ENCODE measurements around the gene DPYSL3. TPM values are rescaled to one million over a fixed set of nuclear protein-coding genes. Genes with fewer than 3 reads are reported as not detected.

Gene DPYSL3
- total RNA-seq, 2 experiments from 2014 or later: 0.13 to 0.38 TPM

DNA sequence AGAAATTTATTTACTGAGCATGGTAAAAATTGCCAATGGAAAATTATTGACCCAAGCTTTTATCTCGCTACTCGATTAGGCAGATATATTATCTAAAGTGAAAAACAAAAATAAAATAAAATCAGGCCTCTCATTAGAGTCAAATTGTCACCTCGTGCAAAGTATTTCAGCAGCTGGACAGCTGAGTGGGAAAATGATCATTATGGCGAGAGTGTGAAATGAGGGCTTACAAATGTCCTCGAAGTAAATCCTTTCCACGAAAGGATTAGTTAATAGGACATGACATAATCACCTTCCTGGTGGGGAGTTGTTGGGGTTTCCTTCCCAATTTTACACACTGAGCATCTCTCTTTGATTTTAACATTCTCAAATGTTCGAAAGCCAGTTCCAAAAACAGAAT lies 5.4 kb upstream of the DPYSL3 start:
- H3K36me3 Mint-ChIP-seq (ENCODE audit: low read depth): no peaks in the 10 kb centered on the region
- ATAC-seq (no peak), DNase-seq (no peak)
- intact Hi-C loops (cut with micrococcal nuclease): no loop called here
- peaks cover 2% of the 10 kb centered on the region for H3K4me1 Mint-ChIP-seq (ENCODE audit: low read depth)
- H3K9me3 Mint-ChIP-seq: no peaks in the 10 kb centered on the region
- H3K4me3 Mint-ChIP-seq: no peak overlapping the region
- TF ChIP-seq, protein P1, sequence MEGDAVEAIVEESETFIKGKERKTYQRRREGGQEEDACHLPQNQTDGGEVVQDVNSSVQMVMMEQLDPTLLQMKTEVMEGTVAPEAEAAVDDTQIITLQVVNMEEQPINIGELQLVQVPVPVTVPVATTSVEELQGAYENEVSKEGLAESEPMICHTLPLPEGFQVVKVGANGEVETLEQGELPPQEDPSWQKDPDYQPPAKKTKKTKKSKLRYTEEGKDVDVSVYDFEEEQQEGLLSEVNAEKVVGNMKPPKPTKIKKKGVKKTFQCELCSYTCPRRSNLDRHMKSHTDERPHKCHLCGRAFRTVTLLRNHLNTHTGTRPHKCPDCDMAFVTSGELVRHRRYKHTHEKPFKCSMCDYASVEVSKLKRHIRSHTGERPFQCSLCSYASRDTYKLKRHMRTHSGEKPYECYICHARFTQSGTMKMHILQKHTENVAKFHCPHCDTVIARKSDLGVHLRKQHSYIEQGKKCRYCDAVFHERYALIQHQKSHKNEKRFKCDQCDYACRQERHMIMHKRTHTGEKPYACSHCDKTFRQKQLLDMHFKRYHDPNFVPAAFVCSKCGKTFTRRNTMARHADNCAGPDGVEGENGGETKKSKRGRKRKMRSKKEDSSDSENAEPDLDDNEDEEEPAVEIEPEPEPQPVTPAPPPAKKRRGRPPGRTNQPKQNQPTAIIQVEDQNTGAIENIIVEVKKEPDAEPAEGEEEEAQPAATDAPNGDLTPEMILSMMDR (IDR thresholded peaks at IDR 0.05): no peak
- ChIA-PET CTCF (no interaction called here), POLR2A (no interaction called here)
- H3K27ac Mint-ChIP-seq: no peak overlapping the region
- H3K27me3 Mint-ChIP-seq: peaks cover 20% of the 10 kb centered on the region

DNA sequence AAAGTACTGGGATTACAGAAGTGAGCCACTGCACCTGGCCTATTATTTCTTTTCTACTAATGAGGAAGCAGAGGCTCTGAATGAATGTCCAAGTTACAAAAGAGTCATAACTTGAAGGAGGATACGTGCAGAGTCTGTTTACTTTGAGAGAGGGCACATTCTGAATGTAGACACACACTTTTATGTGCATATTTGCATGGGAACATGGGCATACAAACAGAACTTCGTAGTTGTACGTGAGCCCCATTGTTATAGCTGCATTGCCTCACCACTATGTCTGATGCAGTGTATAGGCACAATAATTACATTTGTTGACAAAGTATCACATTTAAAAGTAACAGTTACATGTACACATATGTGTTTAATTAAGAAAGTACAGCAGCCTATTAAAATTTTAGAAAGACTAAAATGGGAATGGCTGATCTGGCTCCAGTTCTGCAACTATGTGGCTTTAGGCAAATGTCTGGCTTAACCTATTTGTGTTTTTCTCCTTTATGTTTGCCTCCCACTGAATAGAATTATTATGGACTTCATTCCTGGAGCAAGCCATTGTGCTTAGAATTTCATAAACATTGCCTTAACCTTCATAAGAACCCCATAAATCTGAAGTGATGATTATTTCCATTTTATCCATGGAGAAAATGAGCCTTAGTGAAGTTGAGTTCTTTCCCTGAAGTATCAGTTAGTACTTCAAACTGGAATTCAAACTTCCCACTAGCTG lies 3.0 kb upstream of the DPYSL3 start:
- Mint-ChIP-seq H3K4me3 (no peak overlapping the region), H3K27me3 (peaks cover 33% of the 10 kb centered on the region), H3K4me1 (ENCODE audit: low read depth) (peaks cover 3% of the 10 kb centered on the region), H3K36me3 (ENCODE audit: low read depth) (no peaks in the 10 kb centered on the region), H3K27ac (no peak overlapping the region), H3K9me3 (no peaks in the 10 kb centered on the region)
- POLR2A ChIA-PET: no interaction called here
- no peak for ATAC-seq
- TF ChIP-seq, protein P1 (IDR thresholded peaks at IDR 0.05): no peak
- no peak for DNase-seq
- intact Hi-C loops (cut with micrococcal nuclease): no loop called here
- CTCF ChIA-PET: no interaction called here

DNA sequence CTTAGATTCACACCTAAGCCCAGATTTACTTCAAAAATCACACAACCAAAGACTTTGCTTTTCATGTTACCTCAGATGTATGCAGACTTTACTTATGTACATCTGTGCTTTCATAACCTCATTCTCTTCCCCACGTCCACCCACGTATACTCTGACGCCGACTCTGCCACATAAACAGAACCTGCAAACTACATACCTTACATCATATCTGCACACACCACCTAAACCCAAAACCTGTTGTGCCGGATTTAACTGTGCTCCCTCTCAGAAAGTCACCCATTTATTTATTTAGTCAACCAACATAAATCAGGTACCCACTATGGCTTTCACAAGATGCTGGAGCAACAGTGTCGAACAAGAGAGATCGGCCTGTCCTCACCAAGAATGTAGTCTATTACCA lies 1.0 kb upstream of the DPYSL3 start:
- H3K4me3 Mint-ChIP-seq: no peak overlapping the region
- H3K9me3 Mint-ChIP-seq: peaks cover 2% of the 10 kb centered on the region
- peaks cover 39% of the 10 kb centered on the region for H3K27me3 Mint-ChIP-seq
- H3K4me1 Mint-ChIP-seq (ENCODE audit: low read depth): peaks cover 3% of the 10 kb centered on the region
- DNase-seq (no peak), ATAC-seq (no peak)
- ChIA-PET CTCF (no interaction called here), POLR2A (no interaction called here)
- intact Hi-C loops (cut with micrococcal nuclease): no loop called here
- TF ChIP-seq, protein P1 (IDR thresholded peaks at IDR 0.05): no peak
- H3K27ac Mint-ChIP-seq: no peak overlapping the region
- no peaks in the 10 kb centered on the region for H3K36me3 Mint-ChIP-seq (ENCODE audit: low read depth)

DNA sequence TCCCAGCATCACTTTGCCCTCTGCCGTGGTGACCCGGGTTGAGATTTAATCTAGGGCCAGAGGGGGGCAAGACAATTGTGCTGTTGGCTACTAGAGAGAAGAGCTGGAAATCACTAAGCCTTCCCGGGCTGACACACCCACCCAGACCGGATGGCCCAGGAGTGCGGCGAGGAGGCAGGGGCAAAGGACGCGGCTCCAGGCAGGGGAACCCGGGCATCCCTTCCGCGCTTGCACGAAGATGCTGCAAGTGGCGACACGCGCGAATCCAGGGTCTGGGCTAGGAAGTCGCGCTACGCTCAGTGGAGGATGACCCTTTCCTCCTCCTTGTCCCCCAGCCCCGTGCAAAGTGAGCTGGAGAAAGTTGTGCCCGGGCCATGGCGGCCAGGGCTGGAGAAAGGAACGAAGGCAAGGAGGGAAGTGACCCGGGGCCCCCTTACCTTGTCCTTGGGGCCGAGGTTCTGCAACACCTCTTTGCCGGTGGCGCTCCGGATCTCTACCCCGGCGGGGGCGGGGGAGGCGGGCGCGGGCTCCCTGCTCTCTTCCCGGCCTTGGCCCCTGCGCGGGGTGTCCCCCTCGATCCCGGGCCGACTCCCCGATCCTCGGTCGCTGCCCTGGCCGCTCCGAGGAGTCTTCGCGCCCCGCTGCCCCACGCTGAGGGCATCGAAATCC lies 693 bp downstream of the DPYSL3 start:
- ATAC-seq (no peak), DNase-seq (no peak)
- TF ChIP-seq, protein P1 (IDR thresholded peaks at IDR 0.05): no peak
- Mint-ChIP-seq H3K4me3 (no peak overlapping the region), H3K4me1 (ENCODE audit: low read depth) (peaks cover 3% of the 10 kb centered on the region), H3K27ac (no peak overlapping the region), H3K27me3 (peaks cover 39% of the 10 kb centered on the region), H3K9me3 (peaks cover 2% of the 10 kb centered on the region), H3K36me3 (ENCODE audit: low read depth) (no peaks in the 10 kb centered on the region)
- CTCF ChIA-PET: no interaction called here
- intact Hi-C loops (cut with micrococcal nuclease): no loop called here
- POLR2A ChIA-PET: no interaction called here

DNA sequence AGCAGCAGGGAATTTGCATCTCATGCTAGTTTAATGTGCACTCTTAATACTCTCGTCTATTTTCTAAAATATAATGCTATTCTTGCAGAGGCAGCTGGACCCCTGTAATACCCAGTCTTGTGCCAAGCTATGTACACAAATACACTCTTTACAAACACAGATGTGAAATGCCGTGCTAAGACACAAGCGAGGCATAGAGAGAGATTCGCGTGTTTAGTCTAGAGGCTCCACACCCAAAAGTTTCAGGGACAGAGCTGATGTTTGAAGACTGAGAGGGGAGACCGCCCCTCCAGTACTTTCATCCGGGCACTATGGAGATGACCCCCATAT lies 1.2 kb downstream of the DPYSL3 start:
- Mint-ChIP-seq H3K9me3 (peaks cover 2% of the 10 kb centered on the region), H3K27ac (no peak overlapping the region), H3K27me3 (peaks cover 37% of the 10 kb centered on the region), H3K4me3 (no peak overlapping the region), H3K36me3 (ENCODE audit: low read depth) (no peaks in the 10 kb centered on the region), H3K4me1 (ENCODE audit: low read depth) (peaks cover 3% of the 10 kb centered on the region)
- TF ChIP-seq, protein P1 (IDR thresholded peaks at IDR 0.05): no peak
- CTCF ChIA-PET: no interaction called here
- DNase-seq (no peak), ATAC-seq (no peak)
- POLR2A ChIA-PET: no interaction called here
- intact Hi-C loops (cut with micrococcal nuclease): no loop called here
